ENCODE results near the gene POLR3F.
"Not testable (repeated sequence)": the region's sequence is repeated elsewhere in the genome, so short reads cannot be mapped to it uniquely, and the experiment has no call there.

The POLR3F gene

DNA sequence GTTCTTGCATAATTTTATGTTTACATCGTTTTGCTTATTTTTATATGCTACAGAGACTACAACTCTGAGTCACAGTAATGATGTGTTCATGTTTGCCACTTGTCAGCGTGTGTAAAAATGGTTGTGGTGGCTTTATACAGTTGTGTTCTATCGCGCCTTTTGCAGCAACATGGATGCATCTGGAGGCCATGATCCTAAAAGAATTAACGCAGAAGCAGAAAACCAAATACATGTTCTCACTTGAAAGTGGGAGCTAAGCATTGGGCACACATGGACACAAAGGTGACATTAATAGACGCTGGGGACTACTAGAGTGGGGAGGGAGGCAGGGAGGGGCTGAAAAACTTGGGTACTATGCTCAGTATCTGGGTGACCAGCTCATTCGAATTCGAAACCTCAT is 39.6 kb downstream of the POLR3F start:
- no peak for DNase-seq

DNA sequence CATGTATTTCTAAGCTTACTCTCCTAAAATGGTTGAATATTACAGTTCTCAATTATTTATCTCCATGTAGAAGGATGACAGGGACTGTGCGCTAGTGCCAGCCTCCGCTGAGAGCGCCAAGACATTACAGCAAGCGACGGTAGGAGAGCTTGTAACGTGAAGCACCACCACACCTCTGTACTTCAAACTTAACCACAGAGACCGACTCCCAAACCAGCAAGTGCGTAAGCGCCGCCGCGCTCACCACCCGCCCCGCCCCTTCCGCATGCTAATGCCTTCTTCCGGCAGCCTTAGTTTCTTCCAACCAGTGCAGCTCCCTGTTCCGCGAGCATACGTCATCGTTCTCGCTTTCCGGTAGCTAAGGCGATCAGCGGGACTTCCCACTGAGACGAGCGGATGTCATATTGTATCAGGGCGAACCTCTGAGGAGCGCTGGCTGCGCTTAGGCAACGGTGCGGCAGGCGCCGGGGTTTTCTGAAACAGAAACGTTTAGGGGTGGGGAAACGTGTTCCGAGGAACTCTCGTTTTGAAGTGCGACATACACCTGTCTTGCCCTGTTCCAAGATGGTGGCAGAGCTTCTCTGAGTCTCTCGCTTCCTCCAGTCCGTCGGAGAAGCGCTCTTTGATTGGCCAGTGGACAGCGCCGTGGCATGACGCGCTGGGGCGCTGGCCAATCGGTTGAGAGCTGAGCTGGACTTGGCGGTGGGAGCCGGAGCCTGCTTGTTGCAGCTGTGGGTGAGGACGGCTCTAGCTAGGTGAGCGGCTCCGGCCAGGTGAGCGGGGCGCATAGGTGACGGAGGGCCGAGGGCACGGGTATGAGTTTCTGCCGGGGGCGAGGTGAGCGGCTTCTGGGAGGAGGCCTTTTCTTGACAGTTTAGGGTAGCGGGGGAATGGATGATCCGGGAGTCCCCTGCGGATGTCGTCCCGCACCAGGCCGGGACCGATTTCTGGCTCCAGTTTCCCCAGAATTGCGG is 40.3 kb downstream of the POLR3F start, which contains the start of gene SEC23B:
SEC23B (plus strand) TSS at position 723 of the 974 bp plus-strand sequence. CDS start 2,896 bp downstream, outside the sequence.
- peak; percentile 99 for DNase-seq

DNA sequence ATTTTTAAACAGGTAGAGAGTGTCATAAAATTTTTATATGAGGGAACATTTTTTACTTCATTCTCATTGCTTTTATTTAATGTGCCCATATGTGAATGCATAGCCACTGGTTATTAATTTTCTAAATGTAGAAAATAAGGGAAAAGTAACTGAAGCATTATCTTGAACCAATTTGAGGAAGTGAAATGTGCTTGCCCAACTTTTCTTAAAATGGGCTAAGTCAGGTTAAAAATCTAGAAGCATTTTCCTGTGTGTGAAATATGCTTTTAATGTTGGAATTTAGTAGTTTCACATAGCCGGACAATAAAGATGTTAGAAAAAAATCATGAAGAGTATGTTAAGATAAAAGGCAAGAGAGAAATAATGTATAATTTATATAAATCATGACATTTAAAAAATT is 44.4 kb downstream of the POLR3F start:
- no peak for DNase-seq

DNA sequence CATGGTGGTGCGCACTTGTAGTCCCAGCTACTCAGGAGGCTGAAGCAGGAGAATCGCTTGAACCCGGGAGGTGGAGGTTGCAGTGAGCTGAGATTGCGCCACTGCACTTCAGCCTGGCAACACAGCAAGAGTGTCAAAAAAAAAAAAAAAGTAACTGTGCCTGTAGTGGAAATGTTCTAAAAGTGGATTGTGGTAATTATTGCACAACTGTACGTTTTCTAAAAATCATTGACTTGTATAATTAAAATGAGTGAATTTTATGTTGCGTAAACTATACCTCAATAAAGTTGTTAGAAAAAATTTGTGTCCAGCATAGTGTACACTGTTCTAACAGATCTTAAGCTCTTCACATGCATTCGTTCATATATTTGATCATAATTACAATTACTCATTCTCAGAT is 46.0 kb downstream of the POLR3F start:
- no peak for DNase-seq

DNA sequence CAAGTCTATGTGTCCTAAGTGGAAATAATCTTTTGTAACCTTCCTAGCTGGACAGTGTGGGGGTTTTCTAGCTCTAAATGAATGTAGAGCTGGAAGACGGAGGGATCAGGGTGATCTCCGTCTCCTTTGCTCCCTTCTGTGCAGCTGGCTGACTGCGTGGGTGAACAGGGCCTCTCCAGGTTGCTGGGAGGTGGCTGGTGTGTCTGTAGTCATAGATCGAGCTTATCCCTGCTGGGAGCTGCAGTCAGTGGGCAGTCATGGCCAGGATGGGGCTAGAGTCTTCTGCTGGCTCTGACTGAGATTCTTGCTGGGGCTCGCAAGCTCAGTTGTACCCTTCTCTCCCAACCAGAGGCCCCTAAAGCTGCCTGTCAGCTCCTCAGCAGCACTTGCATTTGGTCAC is 46.9 kb downstream of the POLR3F start:
- no peak for DNase-seq

DNA sequence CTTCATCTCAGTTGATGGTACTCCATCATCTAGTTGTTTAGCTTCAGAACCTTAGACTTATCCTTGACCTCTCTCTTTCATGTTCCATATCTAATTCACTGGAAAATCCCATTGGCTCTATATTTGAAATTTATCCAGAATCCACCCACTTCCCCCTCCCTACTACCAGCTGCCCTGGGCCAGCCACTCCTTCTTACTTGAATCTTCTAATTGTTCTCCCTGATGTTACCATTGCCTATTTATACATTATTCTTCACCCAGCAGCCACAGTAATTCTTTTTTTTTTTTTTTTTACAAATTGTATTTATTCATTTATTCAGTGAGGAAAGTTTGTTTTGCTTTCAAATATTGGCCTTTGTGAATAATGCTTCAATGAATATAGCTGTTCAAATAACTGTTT is 48.8 kb downstream of the POLR3F start:
- no peak for DNase-seq

DNA sequence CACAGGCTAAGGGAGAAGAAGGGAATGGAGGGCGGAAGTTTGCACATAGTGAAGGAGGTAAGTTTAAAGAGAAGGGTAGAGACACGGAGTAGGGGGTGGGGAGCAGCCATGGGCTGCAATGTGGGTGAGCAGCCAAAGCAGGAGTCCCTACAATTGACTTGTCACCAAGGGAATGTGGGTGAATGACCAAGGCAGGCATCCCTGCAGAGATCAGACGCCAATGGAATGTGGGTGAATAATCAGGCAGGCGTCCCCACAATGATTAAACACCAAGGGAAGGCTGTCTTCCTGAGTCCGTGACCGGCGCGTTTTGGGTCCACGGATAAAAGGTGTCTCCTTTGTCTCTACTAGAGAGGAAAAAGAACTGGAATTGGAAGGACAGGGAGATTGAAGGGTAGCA is 54.9 kb downstream of the POLR3F start:
- DNase-seq: not testable (repeated sequence)

DNA sequence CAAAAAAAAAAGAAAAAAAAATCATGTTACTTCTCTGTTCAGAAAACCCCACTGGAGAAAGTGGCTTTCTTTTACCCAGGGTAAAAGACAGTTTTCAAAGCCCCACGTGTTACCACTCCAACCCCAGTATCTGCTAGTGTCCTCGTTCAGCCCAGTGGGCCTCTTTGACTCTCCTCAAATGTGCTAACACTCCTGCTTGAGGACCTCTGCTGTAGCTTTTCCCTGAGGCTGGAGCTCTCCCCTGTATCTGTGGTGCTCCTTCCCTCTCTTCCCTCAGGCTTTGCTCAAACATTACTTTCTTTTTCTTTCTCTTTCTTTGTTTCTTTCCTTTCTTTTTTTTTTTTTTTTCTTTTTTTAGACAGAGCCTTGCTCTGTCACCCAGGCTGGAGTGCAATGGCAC is 55.9 kb downstream of the POLR3F start:
- no peak for DNase-seq

DNA sequence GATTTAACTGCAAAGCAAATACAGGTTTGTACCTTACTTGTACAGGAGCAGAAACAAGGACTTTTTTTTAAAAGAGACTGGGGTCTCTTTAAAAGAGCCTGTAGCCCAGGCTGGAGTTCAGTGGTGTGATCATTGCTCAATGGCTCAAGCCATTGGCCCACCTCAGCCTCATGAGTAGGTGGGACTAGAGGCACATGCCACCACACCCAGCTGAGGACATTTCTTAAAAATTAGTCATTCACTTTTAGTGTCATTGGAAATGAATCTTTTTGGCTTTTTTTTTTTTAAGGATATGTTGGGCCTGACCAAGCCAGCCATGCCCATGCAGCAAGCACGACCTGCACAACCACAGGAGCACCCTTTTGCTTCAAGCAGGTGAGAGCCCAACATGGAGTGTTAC is 57.5 kb downstream of the POLR3F start:
- DNase-seq: no peak

DNA sequence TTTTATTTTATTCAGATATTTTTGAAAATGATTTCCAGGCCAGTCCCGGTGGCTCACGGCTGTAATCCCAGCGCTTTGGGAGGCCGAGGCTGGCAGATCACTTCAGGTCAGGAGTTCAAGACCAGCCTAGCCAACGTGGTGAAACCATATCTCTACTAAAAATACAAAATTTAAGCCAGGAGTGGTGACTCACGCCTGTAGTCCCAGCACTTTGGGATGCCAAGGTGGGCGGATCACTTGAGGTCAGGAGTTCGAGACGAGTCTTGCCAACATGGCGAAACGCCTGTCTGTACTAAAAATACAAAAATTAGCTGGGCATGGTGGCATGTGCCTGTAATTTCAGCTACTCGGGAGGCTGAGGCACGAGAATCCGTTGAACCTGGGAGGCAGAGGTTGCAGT is 59.6 kb downstream of the POLR3F start:
- DNase-seq: not testable (repeated sequence)

DNA sequence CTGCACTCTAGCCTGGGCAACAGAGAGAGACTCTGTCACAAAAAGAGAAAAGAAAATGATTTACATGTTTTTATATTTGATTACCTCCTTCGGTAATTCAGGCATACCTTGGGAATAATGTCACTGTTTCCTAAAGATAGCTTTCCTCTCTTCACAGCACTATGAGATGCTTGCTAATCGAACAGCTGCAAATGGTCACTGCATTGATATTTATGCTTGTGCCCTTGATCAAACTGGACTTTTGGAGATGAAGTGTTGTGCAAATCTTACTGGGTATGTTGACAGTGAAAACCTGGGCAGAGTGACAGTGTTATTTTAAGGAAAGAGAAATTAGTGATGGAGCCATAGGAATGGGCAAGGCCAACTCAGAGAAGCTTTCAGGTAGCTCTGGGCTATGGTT is 60.1 kb downstream of the POLR3F start:
- no peak for DNase-seq

DNA sequence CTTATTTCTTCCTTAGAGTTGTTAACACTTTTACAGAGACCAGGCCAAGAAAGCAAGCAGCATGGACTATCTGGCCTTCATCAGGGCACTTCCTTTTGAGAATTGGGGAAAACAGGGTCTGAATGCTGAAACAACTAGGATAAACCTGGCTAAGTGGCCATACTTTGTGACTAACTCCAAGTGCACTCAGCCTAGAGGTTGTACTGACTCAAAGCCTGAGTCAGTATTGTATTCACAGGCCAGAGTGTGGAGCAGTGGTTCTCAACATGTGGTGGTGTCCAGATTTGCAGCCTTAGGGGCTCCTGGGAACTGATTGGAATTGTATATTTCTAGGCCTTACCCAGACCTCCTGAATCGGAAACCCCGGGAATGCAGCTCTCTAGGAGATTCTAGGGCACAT is 60.6 kb downstream of the POLR3F start:
- no peak for DNase-seq

DNA sequence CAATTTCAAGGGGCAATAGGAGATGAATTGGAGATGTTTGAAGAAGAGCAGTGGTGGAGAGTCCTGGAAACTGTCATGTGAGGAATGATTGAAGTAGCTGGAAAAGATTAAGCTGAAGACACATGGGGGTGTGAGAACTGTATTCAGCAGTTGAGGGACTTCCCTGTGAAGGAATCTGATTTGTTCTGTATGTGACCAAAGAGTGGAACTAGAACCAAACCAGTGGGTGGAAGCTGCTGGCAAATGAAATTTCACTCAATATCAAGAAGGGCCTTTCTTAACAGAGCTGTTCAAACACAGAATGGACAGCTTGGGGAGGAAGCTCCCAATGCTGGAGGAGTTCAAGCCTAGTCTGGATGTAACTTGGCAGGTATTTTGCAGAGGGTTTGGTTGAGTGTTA is 61.9 kb downstream of the POLR3F start:
- DNase-seq: no peak

DNA sequence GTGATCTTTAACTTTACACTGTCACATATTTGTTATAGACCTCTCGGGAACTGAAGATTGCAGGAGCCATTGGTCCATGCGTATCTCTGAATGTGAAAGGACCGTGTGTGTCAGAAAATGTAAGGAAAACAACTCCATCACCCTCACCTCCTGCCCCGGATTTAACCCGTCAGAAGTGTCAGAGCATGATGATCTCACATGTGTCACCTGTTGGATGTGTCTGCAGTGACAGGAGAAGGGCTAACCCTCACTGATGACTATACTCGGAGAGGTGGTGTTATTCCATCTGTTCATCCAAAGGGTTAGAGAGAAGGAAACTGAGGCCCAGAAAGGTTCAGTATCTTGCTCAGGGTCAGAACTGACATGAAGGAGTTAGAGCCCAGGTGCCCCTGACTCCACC is 65.4 kb downstream of the POLR3F start:
- no peak for DNase-seq

DNA sequence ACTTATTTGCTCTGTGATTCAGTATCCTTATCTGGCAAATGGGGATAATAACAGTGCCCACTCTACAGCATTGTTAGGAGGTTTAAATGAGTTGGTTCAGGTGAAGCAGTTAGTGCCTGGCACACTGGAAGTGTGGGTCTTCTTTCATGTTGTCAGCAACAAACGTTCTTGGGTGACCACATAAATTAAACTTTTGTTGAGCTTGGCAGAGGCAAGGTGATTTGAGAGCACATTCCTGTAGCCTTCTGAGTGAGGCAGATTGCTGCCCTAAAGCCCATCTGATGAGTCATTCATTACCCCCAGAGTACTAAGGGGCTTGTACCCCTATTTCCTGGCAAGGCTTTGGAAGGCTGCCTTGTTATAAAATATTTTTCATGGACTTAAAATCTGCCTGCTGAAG is 66.3 kb downstream of the POLR3F start:
- DNase-seq: no peak

DNA sequence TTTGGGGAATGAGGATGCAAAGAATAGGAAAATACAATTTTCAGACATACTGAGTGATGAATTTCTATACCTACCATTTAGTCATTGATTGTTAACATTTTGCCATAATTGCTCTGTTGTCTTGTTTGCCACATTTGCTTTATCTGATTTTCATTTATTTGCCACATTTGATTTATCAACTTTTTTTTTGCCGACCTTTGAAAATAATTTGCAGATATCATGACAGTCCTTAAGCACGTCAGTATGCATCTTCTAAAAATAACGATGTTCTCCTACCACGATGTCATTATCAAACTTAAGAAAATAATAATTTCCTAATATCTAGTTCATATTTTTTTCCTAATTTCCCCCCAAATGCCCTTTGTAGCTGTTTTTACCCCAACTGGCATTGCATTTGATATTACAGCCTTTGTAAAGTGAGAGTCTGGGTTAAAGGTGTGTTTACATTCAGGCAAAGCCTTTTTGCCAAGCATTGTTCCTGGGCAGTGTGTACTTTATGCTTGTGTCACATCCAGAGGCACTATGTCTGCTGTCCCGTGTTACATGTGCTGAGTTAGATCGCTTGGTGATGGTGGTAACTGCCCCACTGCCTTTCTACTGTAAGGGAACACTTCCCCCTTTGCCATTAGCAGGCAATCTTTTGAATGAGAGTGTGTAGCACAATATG is 66.9 kb downstream of the POLR3F start:
- no peak for DNase-seq
